GM10248 (cell line): ENCODE results near the gene AKIRIN1.
"Not testable (repeated sequence)": the region's sequence is repeated elsewhere in the genome, so short reads cannot be mapped to it uniquely, and the experiment has no call there.

ENCODE experiments used
- CTCF ChIA-PET: fragments of 300-600 bp; sonication (Branson Sonifier 250); formaldehyde crosslinking; extraction: SDS; loops from one replicate; lab custom pipeline; 2021; ENCODE audit warnings: antibody characterized with exemption; lab: Yijun Ruan, JAX
- POLR2A ChIA-PET: fragments of 350-650 bp; sonication (Branson Sonifier 250); formaldehyde crosslinking; extraction: SDS; loops from one replicate; lab custom pipeline; 2020; ENCODE audit warnings: antibody characterized with exemption; lab: Yijun Ruan, JAX
- DNase-seq: peaks from one replicate; pipeline ENCODE4 v3.0.0; 2012; ENCODE audit errors: extremely low spot score
- TF ChIP-seq, protein P1 (sequence below): IDR thresholded peaks from 2 replicates; pipeline ENCODE4 v1.5.1; 2012; ENCODE audit warnings: mild to moderate bottlenecking, low read depth; ENCODE audit errors: extremely low read depth, missing control alignments, control extremely low read depth

Gene AKIRIN1

GRCh38 chr1:39051956-39052355, 60.9 kb downstream of the AKIRIN1 start:
- POLR2A ChIA-PET, result no interaction called here
- no peak for DNase-seq
- TF ChIP-seq, protein P1, sequence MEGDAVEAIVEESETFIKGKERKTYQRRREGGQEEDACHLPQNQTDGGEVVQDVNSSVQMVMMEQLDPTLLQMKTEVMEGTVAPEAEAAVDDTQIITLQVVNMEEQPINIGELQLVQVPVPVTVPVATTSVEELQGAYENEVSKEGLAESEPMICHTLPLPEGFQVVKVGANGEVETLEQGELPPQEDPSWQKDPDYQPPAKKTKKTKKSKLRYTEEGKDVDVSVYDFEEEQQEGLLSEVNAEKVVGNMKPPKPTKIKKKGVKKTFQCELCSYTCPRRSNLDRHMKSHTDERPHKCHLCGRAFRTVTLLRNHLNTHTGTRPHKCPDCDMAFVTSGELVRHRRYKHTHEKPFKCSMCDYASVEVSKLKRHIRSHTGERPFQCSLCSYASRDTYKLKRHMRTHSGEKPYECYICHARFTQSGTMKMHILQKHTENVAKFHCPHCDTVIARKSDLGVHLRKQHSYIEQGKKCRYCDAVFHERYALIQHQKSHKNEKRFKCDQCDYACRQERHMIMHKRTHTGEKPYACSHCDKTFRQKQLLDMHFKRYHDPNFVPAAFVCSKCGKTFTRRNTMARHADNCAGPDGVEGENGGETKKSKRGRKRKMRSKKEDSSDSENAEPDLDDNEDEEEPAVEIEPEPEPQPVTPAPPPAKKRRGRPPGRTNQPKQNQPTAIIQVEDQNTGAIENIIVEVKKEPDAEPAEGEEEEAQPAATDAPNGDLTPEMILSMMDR, result no peak
- CTCF ChIA-PET, result no interaction called here

DNA sequence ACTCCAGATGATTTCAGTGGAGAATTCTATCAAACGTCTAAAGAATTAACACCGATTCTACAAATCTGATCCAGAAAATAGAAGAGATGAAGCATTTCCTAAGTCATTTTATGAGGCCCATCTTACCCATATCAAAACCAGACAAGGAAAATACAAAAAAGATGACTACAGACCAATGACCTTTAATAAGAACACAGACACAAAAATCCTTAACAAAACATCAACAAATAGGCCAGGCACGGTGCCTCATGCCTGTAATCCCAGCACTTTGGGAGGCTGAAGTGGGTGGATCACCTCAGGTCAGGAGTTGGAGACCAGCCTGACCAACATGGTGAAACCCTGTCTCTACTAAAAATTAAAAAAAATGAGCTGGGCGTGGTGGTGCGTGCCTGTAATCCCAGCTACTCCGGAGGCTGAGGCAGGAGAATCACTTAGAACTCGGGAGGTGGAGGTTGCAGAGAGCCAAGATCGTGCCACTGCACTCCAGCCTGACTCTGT, 64.2 kb downstream of the AKIRIN1 start:
- POLR2A ChIA-PET, DNase-seq: not testable (repeated sequence)
- CTCF ChIA-PET, result interaction anchor here (1.2 kb wide), 1 partner anchor 29 kb away, joined by 3 read pairs; the partner anchor contains the start of gene NDUFS5
